ENCODE measurements around the gene ARID1B.
"Not testable (repeated sequence)": the region's sequence is repeated elsewhere in the genome, so short reads cannot be mapped to it uniquely, and the experiment has no call there.

Gene ARID1B

DNA sequence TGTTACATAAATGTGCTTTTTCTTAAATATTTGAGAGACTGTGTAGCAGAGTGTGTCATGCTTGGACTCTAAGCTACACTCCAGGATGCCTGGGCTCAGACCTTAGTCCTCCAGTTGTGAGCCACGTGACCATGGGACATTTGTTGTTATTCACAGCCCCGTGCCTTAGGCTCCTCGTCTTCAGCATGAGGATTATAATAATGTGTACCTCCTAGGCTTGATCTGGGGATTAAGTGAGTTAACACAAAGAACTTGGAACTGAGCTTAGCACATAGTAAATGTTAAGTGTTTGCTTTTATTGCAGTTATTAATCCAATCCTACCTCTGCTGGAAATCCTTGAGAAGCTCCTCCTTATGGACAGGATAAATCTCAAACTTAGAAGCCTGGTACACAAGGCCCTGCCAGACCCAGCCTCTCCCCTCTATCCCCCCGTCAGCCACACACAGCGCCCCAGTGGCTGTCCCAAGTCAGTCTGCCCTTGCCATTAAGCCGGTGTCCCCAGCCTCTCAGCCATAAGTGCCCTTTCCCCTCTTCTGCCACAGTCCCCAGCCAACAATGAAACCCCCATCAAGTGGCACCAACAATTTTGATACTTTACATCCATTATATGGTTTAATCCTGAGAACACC, 368.6 kb downstream of the ARID1B start:
- in situ Hi-C loops (cut with MboI; ENCODE audit: low sequenced_read_pairs) = no loop called here

GRCh38 chr6:157147054-157148026, 370.2 kb downstream of the ARID1B start:
- in situ Hi-C loops (cut with MboI; ENCODE audit: low sequenced_read_pairs) = not testable (repeated sequence)

GRCh38 chr6:157148391-157149323, 371.5 kb downstream of the ARID1B start:
- in situ Hi-C loops (cut with MboI; ENCODE audit: low sequenced_read_pairs) = no loop called here

DNA sequence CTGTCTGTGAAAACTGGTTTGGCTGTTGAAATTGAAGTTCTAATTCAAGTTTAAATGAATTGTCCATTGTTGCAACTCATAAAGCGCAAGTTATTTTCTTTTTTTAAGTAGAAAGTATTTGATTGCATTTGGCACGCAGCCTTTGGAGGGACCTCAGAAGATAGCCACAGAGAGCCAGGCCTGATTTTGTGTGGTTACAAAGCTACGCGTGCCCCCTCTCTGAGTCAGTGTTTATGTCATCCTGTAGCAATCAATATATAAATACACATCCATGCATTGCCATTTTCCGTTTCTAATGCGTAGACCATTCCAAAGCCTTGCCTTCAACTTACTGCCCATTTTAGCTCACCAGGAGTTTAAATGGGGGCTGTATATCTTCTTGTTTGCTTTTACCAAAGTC, 372.9 kb downstream of the ARID1B start:
- in situ Hi-C loops (cut with MboI; ENCODE audit: low sequenced_read_pairs) = no loop called here

GRCh38 chr6:157151029-157151428, 373.9 kb downstream of the ARID1B start:
- in situ Hi-C loops (cut with MboI; ENCODE audit: low sequenced_read_pairs) = no loop called here

- in situ Hi-C loops (cut with MboI; ENCODE audit: low sequenced_read_pairs) = no loop called here
These were observed 374.8 kb downstream of the ARID1B start for GRCh38 chr6:157151989-157152388.

DNA sequence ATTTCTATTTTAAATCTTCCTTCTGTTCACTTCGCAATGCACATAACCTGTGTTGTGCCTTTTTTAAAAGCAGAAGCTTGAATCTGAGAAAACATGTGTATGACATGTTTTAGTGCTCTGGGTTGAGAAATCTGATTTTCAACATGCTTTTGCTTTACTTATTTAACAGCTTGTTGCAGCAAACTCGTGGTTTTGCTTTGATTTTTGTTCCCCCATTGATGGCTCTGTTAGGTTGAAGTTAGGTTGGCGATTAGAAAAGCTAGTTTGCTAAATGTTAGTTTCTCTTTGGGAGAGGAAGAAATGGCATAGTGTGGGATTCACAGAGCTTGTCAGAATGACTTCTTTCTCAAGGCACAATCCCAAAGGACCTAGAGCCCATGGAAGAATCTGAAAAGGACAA, 375.4 kb downstream of the ARID1B start:
- in situ Hi-C loops (cut with MboI; ENCODE audit: low sequenced_read_pairs) = no loop called here

DNA sequence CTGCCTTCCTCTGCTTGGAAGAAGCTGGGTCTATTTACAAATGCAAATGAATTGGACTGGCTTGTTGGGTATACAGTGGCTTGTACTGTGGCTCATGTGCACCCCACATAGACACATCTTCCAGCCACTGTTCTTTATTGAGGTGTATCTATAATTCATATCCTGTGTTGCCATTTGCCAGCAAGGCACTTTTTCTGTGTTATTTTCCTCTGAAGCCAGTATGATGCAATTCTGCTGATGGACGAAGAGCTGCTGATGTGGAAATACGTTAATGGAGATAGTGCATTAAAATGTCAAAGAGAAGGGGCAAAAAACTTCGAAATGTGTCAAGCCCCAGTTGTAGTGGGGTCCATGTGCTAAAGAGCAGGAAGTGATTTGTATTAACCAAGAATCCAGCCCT, 378.6 kb downstream of the ARID1B start:
- in situ Hi-C loops (cut with MboI; ENCODE audit: low sequenced_read_pairs) = no loop called here

- in situ Hi-C loops (cut with MboI; ENCODE audit: low sequenced_read_pairs) = no loop called here
These were observed 380.1 kb downstream of the ARID1B start for GRCh38 chr6:157157258-157157657.

DNA sequence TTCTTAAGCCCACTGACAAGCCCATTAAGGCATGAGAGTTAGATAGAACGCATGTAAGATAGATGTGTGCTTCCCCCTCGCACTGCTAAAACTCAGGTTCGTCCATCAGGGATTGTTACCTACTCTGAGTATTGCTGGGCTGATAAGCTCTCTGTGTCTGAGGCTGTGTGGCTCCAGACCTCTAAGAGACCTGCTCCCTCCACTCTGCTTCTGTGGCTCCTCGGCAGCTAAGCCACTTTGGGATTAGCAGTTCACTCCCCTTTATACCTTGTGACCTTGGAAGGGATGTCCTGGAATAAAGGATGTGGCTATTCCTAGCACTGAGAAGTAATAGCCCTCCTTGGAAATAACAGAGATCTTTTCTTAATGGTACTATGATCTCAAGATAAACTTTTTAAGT, 381.3 kb downstream of the ARID1B start:
- in situ Hi-C loops (cut with MboI; ENCODE audit: low sequenced_read_pairs) = no loop called here

DNA sequence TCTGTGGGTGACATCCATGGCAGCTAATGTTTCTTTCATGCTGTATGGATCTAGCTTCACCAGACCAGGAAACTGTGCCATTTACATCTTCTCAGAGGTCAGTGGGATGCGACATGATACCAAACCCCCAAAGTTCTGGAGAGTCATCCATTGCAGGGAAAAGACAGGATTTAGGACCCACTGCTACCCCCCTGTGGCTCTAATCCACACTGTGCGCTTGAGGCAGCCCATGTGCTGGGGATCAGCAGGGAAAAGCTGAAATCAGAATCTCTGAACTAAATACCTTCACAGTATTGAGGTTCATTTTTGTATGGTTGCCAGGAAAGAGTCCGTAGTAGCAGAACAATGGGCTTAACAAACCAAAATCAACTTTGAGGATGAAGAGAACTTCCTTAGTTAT, 381.7 kb downstream of the ARID1B start:
- in situ Hi-C loops (cut with MboI; ENCODE audit: low sequenced_read_pairs) = no loop called here

GRCh38 chr6:157159348-157159747, 382.2 kb downstream of the ARID1B start:
- in situ Hi-C loops (cut with MboI; ENCODE audit: low sequenced_read_pairs) = no loop called here

DNA sequence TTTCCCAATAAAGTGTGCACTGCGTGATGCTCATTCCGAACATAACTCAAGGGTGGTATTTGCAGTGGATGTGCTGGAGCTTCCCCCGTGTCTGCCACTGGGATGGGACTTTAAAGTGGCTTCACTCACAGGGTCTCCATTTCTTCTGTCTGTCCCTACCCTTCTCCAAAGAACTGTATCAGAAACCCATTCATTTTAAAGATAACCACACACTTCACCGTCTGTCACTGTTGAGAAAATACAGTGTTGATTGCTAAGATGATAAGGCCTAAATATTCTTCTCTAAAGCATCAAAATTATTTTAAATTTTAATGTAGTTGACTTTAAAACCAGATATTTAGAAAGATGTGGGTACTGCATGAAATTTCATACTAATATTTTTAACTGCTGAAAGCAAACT, 384.7 kb downstream of the ARID1B start:
- in situ Hi-C loops (cut with MboI; ENCODE audit: low sequenced_read_pairs) = no loop called here

DNA sequence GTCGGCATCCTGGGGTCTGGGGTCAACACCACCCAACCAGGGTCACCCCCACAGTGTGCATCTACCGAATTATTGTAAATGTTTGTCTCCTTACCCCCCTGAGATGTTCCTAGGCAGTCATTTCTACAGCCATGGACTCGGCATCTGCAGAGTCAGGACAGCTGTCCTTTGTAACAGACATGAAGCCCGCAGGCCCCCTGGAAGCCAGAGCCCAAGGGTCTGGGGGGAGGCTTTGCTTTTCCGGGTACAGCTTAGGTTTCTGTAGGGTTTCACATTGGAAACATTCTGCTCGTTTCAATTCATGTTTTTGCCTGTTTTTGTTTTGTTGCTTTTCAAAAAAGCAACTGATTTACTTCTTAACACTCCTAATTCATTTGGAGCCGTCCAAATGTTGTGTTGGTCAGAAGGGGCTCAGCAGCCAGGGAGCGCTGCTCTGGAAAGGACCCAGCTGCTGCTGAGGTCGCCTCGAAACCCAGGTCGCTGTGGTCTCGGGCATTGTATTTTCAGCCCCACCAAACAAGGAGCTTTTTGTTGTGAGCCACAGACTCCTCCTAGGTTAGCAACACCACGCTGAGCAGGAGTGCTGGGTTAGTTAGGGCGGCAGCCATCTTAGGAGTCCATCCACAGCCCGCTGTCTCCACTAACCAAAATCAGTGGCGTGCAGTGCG, 385.7 kb downstream of the ARID1B start:
- in situ Hi-C loops (cut with MboI; ENCODE audit: low sequenced_read_pairs) = no loop called here

DNA sequence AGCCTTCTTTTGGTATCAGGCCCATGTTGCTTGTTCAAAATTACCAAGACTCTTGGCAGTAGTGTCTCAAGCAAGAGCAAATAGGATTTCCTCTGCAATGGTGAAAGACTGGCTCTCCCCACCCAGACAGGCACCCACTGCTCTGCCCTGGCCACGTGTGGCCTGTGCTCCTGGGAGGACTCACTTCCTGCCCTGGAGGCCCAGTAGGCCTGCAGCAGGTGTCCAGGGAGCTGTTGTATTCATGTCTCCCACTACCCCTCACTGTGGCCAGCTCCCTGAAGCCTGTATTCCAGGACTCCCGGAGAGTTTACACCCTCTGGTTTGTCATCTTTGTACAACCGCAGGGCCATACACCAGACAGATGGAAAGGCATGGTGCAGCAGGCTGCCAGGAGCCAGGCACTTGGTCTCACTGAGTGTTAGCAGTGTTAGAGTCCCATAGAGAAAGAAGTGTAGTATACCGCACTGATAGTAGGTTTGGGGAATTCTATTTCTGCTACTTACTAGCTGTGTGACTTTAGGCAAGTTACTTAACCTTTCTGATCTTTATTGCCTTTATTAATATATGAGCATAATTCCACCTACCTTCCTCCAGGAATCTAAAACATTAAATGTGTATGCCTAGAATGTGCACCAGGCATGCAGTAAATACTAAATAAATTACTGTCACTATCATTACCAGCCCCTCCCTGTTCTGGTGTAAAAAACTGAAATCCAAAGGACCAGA, 386.4 kb downstream of the ARID1B start:
- in situ Hi-C loops (cut with MboI; ENCODE audit: low sequenced_read_pairs) = no loop called here

DNA sequence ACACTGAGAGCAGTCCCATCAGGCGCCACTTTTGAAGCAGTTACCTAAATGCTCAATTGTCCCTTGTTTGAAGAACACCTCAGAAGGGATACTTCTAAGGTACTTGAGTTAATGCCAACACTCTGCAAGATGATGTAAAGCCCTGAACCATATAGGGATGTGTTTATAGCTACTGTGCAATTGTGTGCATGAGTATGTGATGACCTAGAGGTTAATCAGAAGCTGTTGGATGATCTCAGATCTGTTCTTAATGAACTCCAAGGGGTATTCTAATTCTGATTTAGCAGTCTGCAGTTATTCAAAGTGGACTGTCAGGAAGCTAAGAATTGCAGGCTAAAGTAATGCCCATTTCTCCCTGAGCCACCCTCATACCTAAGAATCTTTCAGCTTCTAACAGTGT, 387.8 kb downstream of the ARID1B start:
- in situ Hi-C loops (cut with MboI; ENCODE audit: low sequenced_read_pairs) = no loop called here

GRCh38 chr6:157166784-157167183, 389.6 kb downstream of the ARID1B start:
- in situ Hi-C loops (cut with MboI; ENCODE audit: low sequenced_read_pairs) = no loop called here

DNA sequence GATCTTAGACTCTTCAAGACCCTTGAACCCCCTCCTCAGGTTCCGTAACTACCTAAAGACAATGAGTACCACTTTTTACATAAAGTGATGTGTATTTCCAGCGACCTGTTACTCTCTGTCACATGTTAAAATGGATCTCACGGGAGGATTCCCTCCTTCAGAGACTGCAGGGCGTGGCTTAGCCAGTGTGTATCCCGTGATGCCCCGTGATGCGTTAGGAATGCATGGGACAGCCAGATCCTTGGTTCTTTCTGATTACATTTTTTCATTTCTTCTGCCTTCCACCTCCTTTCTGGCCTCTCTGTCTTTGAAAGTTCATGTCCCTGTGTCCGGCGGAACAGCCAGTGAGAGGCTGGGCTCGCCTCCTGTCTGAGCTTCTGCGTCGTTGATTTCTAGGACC, 390.7 kb downstream of the ARID1B start:
- in situ Hi-C loops (cut with MboI; ENCODE audit: low sequenced_read_pairs) = no loop called here

GRCh38 chr6:157168471-157168870, 391.3 kb downstream of the ARID1B start:
- in situ Hi-C loops (cut with MboI; ENCODE audit: low sequenced_read_pairs) = no loop called here

DNA sequence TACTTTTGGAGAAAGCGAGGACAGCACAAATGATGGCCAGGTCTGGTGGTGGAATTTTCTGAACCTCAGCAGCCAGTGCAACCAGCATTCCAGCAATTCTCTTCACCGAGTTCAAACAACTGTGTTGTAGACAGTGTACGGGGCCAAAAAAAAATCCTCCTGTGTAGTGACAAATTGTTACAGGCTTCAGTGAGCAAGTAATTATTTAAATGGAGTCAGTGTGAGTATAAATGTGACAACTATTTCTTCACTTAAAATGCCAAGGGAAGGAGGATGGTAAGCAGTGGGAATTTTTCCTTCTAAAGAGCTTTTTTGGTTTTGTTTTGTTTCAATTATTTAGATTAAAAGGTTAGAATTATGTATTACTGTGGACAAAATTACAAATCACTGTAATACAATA, 392.0 kb downstream of the ARID1B start:
- in situ Hi-C loops (cut with MboI; ENCODE audit: low sequenced_read_pairs) = no loop called here

All from HL-60/S4 treated with phorbol 12-myristate 13-acetate at 8.2 ng/mL for 4 days and 3 days (cell line).